EH (cell line): ENCODE measurements around the gene MAMDC2.
A peak's percentile ranks its signal among the peaks of the same experiment; 100 is the strongest.

Experiments
- DNase-seq: peaks from one replicate; pipeline ENCODE4 v3.0.0-alpha.2; 2015; ENCODE audit warnings: low read depth

MAMDC2 gene

GRCh38 chr9:70134360-70134759, 90.7 kb downstream of the MAMDC2 start:
- no peak for DNase-seq

GRCh38 chr9:70135176-70135575, 91.5 kb downstream of the MAMDC2 start:
- DNase-seq = peak; percentile 46

DNA sequence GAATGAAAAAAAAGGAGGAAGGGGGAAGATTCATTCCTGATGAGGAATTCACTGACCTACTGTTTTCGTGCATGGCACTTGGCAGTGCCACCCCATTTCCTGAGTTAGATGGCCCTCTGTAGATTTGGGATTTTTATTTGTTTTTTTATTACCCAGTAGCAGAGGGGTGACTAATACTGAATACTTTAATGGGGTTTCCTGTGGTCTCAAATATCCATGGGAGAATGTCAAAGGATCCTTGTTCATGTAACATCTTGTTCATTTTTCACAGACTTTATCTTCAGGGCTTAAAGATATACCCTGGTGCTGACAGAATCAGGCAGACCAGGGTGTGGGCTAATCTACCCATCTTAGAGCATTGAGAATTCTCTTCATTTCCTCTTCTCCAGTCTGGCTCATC, 93.0 kb downstream of the MAMDC2 start:
- DNase-seq = peak; percentile 91

- no peak for DNase-seq
These were observed 93.9 kb downstream of the MAMDC2 start for GRCh38 chr9:70137577-70137976.

- DNase-seq = no peak
These were observed 98.5 kb downstream of the MAMDC2 start for GRCh38 chr9:70142101-70142500.

- no peak for DNase-seq
These were observed 99.9 kb downstream of the MAMDC2 start for GRCh38 chr9:70143394-70144130.

DNA sequence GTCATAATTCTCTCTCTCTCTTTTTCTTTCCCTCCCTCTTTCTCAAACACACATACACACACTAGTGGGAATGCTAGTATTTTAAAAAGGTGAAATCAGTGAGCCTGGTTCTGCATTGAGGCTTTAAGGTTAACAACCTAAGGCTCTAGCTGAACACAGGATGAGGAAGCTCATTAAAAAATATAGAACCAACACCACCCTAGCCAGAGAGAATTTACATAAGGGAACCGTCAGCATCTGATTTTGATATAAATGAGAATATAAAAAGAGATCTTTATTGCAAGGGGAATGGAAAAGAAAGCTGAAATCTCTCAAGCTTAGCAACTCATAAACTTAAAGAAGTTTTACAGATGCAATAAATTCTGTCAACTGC, 100.5 kb downstream of the MAMDC2 start:
- DNase-seq = no peak

GRCh38 chr9:70145981-70146380, 102.3 kb downstream of the MAMDC2 start:
- no peak for DNase-seq

DNA sequence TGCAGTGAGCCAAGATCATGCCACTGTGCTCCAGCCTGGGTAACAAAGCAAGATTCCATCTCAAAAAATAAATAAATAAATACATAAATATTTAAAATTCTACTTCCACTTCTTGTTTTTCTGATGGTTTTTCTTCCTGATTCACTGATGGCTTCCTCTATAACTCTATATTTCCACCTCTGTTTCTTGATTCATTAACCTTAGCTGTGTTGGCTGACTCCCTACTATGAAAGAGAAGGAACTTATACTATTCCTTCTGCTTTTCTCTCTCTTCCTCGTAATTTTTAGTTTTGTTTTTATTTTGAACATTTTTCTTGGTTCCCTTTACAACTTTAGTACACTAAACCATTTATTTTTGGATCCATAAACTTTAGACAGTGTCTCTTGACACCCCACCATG, 103.5 kb downstream of the MAMDC2 start:
- DNase-seq = no peak

- no peak for DNase-seq
These were observed 104.0 kb downstream of the MAMDC2 start for GRCh38 chr9:70147651-70148050.

GRCh38 chr9:70152350-70152749, 108.7 kb downstream of the MAMDC2 start:
- DNase-seq = no peak

DNA sequence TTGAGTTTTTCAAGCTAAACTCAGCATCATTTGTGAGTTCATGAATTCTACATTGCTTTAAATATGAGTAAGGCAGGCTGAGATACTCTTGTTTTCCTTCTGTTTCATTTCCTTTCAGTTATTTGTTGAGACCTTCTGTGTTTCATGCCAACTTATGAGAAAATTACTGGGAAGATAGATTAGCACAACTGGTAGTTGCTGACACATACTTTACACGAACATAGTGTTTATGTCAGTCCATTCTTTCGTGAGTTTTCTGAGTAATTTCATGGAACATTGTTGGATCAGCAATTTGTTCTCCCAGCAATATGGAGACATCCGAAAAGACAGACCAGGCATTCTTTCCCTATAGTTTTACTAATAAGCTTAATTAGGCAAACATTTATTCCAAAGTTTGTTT, 113.1 kb downstream of the MAMDC2 start:
- peak; percentile 67 for DNase-seq

- peak; percentile 74 for DNase-seq
These were observed 116.0 kb downstream of the MAMDC2 start for GRCh38 chr9:70159630-70160029.

DNA sequence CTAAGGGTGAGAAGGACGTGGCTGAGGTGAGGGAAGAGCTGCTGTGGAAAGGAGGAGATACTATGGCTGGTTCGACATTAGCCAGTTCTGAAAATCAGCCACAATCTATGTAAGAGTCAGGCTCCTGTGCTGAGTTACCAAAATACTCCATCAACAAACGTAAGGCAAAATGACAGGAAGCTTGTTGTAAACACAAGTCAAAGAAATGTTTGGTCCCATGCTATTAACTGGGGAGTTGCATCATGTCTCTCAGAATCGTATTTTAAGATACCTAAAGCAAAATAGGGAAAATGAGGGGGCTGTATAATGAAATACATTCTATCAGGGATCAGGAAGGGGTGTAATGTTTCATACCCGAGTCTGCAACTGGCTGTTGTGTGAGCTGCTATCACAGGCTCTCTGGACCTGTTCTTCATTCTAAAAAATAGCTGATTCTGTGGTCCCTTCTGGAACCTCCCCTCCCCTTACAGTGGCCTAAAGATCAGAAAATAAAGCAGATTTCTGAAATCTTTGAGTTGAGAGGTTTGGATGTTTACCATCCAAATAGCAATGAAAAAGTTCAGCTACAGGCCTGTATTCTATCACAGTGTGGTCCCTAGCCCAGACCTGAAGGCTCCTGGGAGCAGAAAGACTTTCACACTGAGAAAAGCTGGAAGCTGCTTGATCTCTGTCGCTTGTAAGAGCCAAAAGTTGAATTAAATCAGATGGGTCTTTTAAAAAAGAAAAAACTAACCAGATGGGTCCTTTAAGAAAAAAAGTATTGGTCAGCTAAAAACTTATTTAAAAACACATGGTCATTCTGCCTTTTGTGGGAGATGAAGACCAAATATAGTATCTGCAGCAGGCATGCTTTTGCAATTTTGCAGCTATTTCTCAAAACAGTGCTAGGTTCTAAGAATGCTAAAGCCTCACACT, 117.3 kb downstream of the MAMDC2 start:
- DNase-seq = peak; percentile 13

DNA sequence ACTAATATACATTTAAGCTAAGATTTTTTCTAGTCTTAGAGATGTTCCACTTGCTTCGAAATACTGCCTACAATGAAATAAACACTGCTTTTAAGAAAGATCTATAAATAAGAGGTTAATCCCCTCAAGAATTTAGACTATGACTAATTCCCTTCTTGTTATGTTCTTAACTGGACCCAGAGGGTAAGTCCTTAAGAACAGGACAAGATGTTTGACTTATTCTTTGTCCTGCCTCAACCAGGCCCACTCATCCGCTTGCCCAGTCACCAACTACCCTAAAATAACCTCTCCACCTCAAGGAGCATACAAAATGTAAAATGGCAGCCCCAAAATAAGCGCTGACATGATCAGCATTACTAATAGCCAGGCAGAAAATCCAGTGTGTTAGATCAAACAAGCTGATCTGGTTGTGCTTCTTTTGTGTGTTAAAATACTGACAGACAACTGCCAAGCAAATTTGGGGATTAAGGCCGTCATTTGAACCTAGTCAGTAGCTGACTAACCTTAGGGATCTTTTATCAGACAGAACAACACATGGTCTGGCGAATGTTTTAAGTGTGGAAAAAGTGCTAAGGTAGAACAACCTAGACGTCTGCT, 121.5 kb downstream of the MAMDC2 start:
- peak; percentile 43 for DNase-seq

- DNase-seq = no peak
These were observed 124.9 kb downstream of the MAMDC2 start for GRCh38 chr9:70168521-70168920.

- no peak for DNase-seq
These were observed 125.6 kb downstream of the MAMDC2 start for GRCh38 chr9:70169222-70169621.

DNA sequence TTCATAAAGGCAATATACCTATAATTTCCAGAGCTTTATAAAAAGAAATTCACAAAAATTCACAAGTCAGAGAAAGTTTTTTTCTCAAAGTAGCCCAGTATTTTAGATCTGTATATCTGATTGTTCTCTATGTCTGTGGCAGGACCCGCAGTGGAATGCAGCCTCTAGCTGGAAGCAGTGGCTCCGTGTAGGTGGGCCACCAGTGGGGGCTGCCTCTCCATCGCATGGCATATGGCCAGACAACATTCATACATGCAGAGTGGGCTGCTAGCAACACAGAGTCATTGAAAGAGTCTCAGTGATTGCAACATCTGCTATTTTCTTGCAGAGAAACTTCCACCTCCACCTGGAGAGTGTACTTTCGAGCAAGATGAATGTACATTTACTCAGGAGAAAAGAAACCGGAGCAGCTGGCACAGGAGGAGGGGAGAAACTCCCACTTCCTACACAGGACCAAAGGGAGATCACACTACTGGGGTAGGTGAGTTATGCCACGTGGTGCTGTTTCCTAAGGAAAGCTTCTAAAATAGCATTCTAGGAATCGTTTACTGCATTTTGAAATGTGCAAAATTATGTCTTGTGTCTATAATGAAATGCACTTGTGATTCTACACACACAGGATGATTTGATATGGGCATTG, 126.6 kb downstream of the MAMDC2 start:
- DNase-seq = no peak

- no peak for DNase-seq
These were observed 128.9 kb downstream of the MAMDC2 start for GRCh38 chr9:70172532-70172931.

GRCh38 chr9:70177121-70177520, 133.5 kb downstream of the MAMDC2 start:
- DNase-seq = peak; percentile 41

DNA sequence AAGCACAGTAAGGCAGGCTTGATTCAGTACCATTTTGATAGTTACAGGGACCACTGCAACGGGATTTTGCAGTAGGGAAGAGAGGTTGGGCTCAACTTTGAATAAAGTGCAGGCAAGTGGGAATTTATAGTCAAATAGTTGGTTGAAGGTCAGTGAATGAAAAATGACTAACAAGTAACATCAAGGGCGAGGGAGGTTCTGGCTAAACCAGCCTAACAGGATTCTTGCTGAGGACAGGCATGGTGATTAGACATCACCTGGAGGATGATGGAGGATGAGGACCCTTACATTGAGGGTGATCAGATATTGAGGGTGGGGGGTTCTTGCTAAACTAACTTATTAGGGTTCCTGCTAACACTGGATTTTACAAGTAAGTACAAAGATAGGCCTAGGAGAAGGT, 149.1 kb downstream of the MAMDC2 start:
- no peak for DNase-seq

DNA sequence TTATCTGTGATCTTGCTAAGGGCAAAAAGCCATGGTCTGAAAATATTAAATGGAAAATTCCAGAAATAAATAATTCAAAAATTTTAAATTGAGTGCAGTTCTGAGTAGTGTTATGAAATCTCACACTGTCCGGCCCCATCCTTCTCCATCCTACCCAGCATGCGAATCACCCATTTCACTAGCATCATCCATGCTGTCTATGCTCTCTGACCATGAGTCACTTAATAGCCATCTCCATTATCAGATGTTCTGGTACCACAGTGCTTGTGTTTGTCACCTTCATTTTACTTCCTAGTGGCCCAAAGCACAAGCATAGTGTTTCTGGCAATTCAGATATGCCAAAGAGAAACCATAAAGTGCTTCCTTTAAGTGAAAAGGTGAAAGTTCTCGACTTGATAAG, 151.8 kb downstream of the MAMDC2 start:
- peak; percentile 82 for DNase-seq
